DOHH2 (cell line): ENCODE data around the gene TRMU.
"Not testable (repeated sequence)": the region's sequence is repeated elsewhere in the genome, so short reads cannot be mapped to it uniquely, and the experiment has no call there.

Experiments used
- H3F3A ChIP-seq: fragments of 200-600 bp; sonication (generic), shearing (Covaris generic); 2 replicates; pipeline ENCODE4 v1.6.0; 2016; ENCODE audit warnings: antibody characterized with exemption, mild to moderate bottlenecking; ENCODE audit not compliant: control insufficient read depth, insufficient read depth
- H3K27ac ChIP-seq: fragments of 200-600 bp; sonication (generic); 2 replicates; pipeline ENCODE4 v1.5.1; 2014; ENCODE audit warnings: low read depth, mild to moderate bottlenecking, low read length, moderate library complexity
- H3K27me3 ChIP-seq: fragments of 200-600 bp; sonication (generic); 2 replicates; pipeline ENCODE4 v1.6.1; 2014; ENCODE audit warnings: mild to moderate bottlenecking, low read length, mixed read lengths; ENCODE audit not compliant: control insufficient read depth
- H3K36me3 ChIP-seq: fragments of 200-600 bp; sonication (generic); 2 replicates; pipeline ENCODE4 v1.6.1; 2014; ENCODE audit warnings: mild to moderate bottlenecking, low read length, moderate library complexity, mixed read lengths; ENCODE audit not compliant: control insufficient read depth
- H3K4me1 ChIP-seq: fragments of 200-600 bp; sonication (generic); 2 replicates; pipeline ENCODE4 v1.6.1; 2014; ENCODE audit warnings: mild to moderate bottlenecking, low read length, mixed read lengths; ENCODE audit not compliant: control insufficient read depth
- H3K4me2 ChIP-seq: fragments of 200-600 bp; sonication (generic); 2 replicates; pipeline ENCODE4 v1.6.0; 2014; ENCODE audit warnings: mild to moderate bottlenecking, low read length, moderate library complexity
- H3K4me3 ChIP-seq: fragments of 200-600 bp; sonication (generic); 2 replicates; pipeline ENCODE4 v1.5.1; 2014; ENCODE audit warnings: mild to moderate bottlenecking, low read length, mixed read lengths
- H3K79me2 ChIP-seq: fragments of 200-600 bp; sonication (generic); 2 replicates; pipeline ENCODE4 v1.6.1; 2014; ENCODE audit warnings: mild to moderate bottlenecking, low read length, mixed read lengths; ENCODE audit not compliant: control insufficient read depth
- H3K9me2 ChIP-seq: fragments of 200-600 bp; sonication (generic); replicated peaks from 2 replicates; pipeline ENCODE4 v1.6.1; 2014; ENCODE audit warnings: mild to moderate bottlenecking, low read length, mixed read lengths; ENCODE audit not compliant: control insufficient read depth
- H3K9me3 ChIP-seq: fragments of 200-600 bp; sonication (generic); 2 replicates; pipeline ENCODE4 v1.6.1; 2014; ENCODE audit warnings: antibody characterized with exemption, low read length, mixed read lengths; ENCODE audit not compliant: control insufficient read depth, insufficient read depth
- H4K20me1 ChIP-seq: fragments of 200-600 bp; sonication (generic); 2 replicates; pipeline ENCODE4 v1.6.0; 2014; ENCODE audit warnings: low read depth, mild to moderate bottlenecking, antibody characterized with exemption, low read length, moderate library complexity; ENCODE audit not compliant: control insufficient read depth, insufficient read depth
- EZH2phosphoT487 ChIP-seq: fragments of 200-600 bp; sonication (generic); IDR thresholded peaks from 2 replicates; pipeline ENCODE4 v1.6.1; 2017; ENCODE audit warnings: borderline replicate concordance, mild to moderate bottlenecking, antibody characterized with exemption, low read length, moderate library complexity, mixed read lengths
- TF ChIP-seq, protein P1 (sequence below): fragments of 200-600 bp; sonication (generic); IDR thresholded peaks from one replicate; pipeline ENCODE4 v1.5.1; 2014; ENCODE audit warnings: antibody characterized with exemption, mild to moderate bottlenecking, low read depth, low read length; ENCODE audit not compliant: poor library complexity, severe bottlenecking

Gene TRMU

DNA sequence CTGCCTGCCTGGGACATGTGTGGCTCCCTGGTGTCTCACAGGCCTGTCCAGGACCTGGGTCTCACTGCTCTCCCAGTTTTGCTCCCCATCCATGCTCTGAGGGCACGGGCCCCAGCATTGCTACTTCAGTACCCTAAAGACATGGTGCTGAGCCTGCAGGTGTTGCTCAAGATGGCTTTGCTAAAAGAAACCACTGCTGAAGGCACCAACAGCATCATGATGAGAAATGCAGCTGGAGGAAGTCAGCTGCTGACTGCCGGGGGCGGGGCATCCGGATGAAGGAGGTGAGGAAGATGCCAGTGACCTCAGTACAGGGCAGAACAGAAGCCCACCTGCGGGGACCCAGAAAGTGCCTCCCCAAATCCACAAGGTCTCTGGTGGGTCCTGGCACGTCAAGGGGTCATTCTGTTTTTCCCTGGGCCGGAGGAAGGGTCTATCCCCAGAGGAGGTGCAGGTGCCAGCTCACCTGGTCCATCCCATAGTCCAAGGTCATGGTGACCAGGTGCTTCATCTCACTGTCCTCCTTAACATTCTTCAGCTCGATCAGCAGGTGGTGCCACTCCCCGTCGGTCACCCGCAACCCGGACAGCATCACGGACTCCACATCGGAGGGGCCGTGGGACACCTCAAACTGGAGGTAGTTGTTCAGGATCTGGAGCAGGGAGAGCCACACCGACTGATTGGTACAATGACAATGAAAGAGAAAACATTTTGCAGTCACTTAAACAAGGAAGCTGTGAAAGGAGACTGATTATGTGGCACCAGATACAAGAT lies 63.9 kb downstream of the TRMU start:
- TF ChIP-seq, protein P1, sequence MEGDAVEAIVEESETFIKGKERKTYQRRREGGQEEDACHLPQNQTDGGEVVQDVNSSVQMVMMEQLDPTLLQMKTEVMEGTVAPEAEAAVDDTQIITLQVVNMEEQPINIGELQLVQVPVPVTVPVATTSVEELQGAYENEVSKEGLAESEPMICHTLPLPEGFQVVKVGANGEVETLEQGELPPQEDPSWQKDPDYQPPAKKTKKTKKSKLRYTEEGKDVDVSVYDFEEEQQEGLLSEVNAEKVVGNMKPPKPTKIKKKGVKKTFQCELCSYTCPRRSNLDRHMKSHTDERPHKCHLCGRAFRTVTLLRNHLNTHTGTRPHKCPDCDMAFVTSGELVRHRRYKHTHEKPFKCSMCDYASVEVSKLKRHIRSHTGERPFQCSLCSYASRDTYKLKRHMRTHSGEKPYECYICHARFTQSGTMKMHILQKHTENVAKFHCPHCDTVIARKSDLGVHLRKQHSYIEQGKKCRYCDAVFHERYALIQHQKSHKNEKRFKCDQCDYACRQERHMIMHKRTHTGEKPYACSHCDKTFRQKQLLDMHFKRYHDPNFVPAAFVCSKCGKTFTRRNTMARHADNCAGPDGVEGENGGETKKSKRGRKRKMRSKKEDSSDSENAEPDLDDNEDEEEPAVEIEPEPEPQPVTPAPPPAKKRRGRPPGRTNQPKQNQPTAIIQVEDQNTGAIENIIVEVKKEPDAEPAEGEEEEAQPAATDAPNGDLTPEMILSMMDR: no peak
- no peak for TF ChIP-seq EZH2phosphoT487
- no peaks in the 10 kb centered on the region for H3K9me2 ChIP-seq

DNA sequence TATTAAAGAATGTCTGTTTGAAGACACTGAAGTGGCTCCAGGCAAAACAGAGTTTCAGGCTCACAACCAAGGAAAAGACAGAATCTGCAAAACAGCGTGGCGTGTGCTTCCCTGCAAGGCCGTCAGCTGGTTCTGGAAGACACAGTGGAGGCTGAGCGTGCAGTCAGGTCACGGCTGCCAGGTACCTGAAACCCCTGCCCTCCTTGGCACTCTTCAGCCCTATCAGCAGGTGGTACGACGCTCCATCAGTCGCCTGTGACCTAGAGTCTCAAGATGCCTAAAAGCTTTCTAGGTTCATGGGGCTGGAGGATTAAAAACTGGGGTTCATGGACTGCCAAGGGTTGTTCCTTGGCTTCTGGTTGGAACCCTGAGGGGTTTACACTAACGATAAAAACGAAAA lies 65.9 kb downstream of the TRMU start:
- H3K9me2 ChIP-seq: no peaks in the 10 kb centered on the region
- H3K4me2 ChIP-seq: no peak overlapping the region
- H3K27ac ChIP-seq: no peak overlapping the region
- no peak overlapping the region for H3K4me3 ChIP-seq
- TF ChIP-seq EZH2phosphoT487: no peak
- TF ChIP-seq, protein P1: no peak
- H3K36me3 ChIP-seq: no peaks in the 10 kb centered on the region
- H3K27me3 ChIP-seq: no peaks in the 10 kb centered on the region
- H3F3A ChIP-seq: no peaks in the 10 kb centered on the region
- H4K20me1 ChIP-seq: no peaks in the 10 kb centered on the region
- no peaks in the 10 kb centered on the region for H3K79me2 ChIP-seq
- no peaks in the 10 kb centered on the region for H3K9me3 ChIP-seq
- no peaks in the 10 kb centered on the region for H3K4me1 ChIP-seq

More for the DNA sequence above, 63.9 kb downstream of the TRMU start:
- H3K36me3 ChIP-seq: no peaks in the 10 kb centered on the region
- no peaks in the 10 kb centered on the region for H3K9me3 ChIP-seq
- H3F3A ChIP-seq: no peaks in the 10 kb centered on the region
- H3K4me3 ChIP-seq: no peak overlapping the region
- H3K27ac ChIP-seq: no peak overlapping the region
- no peaks in the 10 kb centered on the region for H4K20me1 ChIP-seq
- H3K27me3 ChIP-seq: no peaks in the 10 kb centered on the region
- H3K79me2 ChIP-seq: no peaks in the 10 kb centered on the region
- no peak overlapping the region for H3K4me2 ChIP-seq
- no peaks in the 10 kb centered on the region for H3K4me1 ChIP-seq

DNA sequence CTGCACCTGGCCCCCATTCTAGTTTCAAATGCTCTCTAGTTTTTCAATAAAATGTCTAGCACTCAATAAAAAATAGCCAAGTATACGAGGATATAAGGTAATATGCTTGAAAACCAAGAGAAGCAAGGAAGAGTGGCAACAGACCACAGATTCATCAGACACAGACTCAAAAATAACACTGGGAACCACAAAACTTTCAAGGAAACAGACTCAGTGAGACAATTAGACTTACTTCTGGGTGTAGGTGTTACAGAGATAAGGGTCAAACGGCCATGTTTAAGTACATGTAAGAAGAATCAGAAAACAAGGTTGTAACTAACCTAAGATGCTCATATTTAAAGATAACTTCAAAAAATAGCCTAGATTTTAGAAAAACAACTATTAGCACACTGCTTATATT lies 67.0 kb downstream of the TRMU start:
- H3F3A ChIP-seq: no peaks in the 10 kb centered on the region
- H3K4me1 ChIP-seq: no peaks in the 10 kb centered on the region
- no peaks in the 10 kb centered on the region for H4K20me1 ChIP-seq
- H3K79me2 ChIP-seq: no peaks in the 10 kb centered on the region
- no peaks in the 10 kb centered on the region for H3K9me3 ChIP-seq
- no peaks in the 10 kb centered on the region for H3K36me3 ChIP-seq
- H3K27me3 ChIP-seq: no peaks in the 10 kb centered on the region
- TF ChIP-seq, protein P1: no peak
- no peak for TF ChIP-seq EZH2phosphoT487
- H3K4me2 ChIP-seq: no peak overlapping the region
- H3K9me2 ChIP-seq: no peaks in the 10 kb centered on the region
- no peak overlapping the region for H3K4me3 ChIP-seq
- no peak overlapping the region for H3K27ac ChIP-seq

DNA sequence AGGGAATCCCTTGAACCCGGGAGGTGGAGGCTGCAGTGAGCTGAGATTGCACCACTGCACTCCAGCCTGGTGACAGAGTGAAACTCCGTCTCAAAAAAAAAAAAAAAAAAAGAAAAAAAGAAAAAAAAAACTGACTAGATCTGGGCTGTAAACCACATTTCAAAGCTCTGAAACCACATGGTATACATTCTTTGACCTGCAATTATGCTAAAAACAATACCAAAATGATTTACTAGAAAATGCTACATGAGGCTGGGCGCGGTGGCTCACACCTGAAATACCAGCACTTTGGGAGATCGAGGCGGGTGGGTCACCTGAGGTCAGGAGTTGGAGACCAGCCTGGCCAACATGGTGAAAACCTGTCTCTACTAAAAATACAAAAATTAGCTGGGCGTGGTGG lies 68.4 kb downstream of the TRMU start:
- not testable (repeated sequence) for H3K79me2 ChIP-seq, H3K4me1 ChIP-seq, H3K9me2 ChIP-seq, H3K9me3 ChIP-seq, H3K4me2 ChIP-seq, H4K20me1 ChIP-seq, H3K27ac ChIP-seq, H3F3A ChIP-seq, H3K27me3 ChIP-seq, H3K36me3 ChIP-seq, H3K4me3 ChIP-seq
